ENCODE results near the gene ARHGAP27. TPM values are rescaled to one million over a fixed set of nuclear protein-coding genes. Genes with fewer than 3 reads are reported as not detected.
"Not testable (repeated sequence)": the region's sequence is repeated elsewhere in the genome, so short reads cannot be mapped to it uniquely, and the experiment has no call there.

ARHGAP27 gene
- total RNA-seq, 6 donors from 2014 or later: 46.1 to 243 (median 81.4) TPM

DNA sequence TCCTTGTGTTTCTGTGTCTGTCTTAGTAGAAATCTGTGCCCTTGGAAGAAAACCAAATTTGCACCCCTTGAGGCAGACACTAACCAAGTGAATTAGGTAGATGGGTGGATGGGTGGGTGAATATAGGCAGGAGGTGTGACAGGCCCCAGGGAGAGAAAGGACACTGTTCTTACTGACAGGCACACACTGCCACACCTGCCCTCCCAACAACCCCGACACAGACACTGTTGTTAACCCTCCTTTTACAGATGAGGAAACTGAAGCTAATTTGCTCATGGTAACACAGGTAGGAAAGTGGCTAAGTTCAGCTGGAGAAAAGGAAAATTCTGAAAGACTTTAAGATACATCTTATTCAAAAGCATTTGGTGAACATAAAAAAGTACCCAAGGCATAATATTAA is 15.8 kb upstream of the ARHGAP27 start:
- WGBS, 2 donors: 78% methylated on average over 1 of the region's 1 CpG; no CpG with 5 or more reads in 1 of the 2 donors
- peaks cover 10 to 26% (median 18%) of the 10 kb centered on the region in 4 donors for H3K4me1 ChIP-seq
- H3K4me3 ChIP-seq; DNase-seq; ATAC-seq (ENCODE audit: low FRiP score in 2 of 2); H3K27me3 ChIP-seq; H3K9me3 ChIP-seq: not testable (repeated sequence)
- peaks cover 0 to 37% (median 22%) of the 10 kb centered on the region in 4 donors for H3K36me3 ChIP-seq
- H3K27ac ChIP-seq: peak overlapping the region in 3 of 4 donors; percentile 73 to 87 (median 82)

DNA sequence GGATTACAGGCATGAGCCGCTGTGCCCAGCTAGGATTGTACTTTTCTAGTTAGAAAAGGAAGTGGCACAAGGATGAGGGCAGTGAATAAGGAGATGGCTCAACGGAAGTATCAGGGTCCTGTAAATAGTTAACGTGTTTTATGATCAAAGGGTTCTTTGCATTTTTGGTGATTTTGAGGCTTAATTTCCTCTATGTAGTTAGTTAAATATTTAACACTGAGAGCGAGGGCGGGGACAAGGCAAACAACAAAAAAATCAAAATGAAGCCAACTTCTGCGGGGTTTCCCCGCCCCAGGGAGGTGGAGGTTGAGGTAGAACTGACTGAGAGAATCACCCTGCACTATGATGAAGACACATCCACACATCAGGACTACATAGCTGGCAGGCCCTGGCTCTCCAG is 15.4 kb upstream of the ARHGAP27 start:
- peaks cover 0 to 37% (median 23%) of the 10 kb centered on the region in 4 donors for H3K36me3 ChIP-seq
- WGBS, 2 donors: 66 to 68% methylated on average over 7 of the region's 7 CpGs
- not testable (repeated sequence) for H3K4me3 ChIP-seq; H3K27me3 ChIP-seq; DNase-seq; ATAC-seq (ENCODE audit: low FRiP score in 2 of 2); H3K9me3 ChIP-seq
- H3K4me1 ChIP-seq: peaks cover 10 to 24% (median 18%) of the 10 kb centered on the region in 4 donors
- H3K27ac ChIP-seq: peak overlapping the region; percentile 70 to 87 (median 78)

DNA sequence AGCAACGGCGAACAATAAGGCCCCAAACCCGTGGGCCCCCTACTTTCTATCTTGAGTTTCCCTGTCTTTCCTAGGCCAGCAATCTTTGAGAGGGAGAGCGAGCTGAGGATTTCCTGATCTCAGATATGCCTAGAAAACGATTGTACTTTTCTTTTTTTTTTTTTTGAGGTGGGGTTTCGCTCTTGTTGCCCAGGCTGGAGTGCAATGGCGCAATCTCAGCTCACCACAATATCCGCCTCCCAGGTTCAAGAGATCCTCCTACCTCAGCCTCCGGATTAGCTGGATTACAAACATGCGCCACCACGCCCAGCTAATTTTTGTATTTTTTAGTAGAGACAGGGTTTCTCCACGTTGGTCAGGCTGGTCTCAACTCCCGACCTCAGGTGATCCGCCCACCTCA is 15.0 kb upstream of the ARHGAP27 start:
- ATAC-seq (ENCODE audit: low FRiP score in 2 of 2) (peak in 1 of 2 donors; percentile 5), DNase-seq (peak in 1 of 2 donors; percentile 67)
- not testable (repeated sequence) for H3K4me3 ChIP-seq, H3K27me3 ChIP-seq, H3K9me3 ChIP-seq
- 44 to 64% methylated on average over 14 of the region's 14 CpGs for WGBS, 2 donors
- H3K4me1 ChIP-seq: peaks cover 10 to 20% (median 18%) of the 10 kb centered on the region in 4 donors
- H3K36me3 ChIP-seq: peaks cover 0 to 33% (median 23%) of the 10 kb centered on the region in 4 donors
- peak overlapping the region; percentile 70 to 87 (median 78) for H3K27ac ChIP-seq

DNA sequence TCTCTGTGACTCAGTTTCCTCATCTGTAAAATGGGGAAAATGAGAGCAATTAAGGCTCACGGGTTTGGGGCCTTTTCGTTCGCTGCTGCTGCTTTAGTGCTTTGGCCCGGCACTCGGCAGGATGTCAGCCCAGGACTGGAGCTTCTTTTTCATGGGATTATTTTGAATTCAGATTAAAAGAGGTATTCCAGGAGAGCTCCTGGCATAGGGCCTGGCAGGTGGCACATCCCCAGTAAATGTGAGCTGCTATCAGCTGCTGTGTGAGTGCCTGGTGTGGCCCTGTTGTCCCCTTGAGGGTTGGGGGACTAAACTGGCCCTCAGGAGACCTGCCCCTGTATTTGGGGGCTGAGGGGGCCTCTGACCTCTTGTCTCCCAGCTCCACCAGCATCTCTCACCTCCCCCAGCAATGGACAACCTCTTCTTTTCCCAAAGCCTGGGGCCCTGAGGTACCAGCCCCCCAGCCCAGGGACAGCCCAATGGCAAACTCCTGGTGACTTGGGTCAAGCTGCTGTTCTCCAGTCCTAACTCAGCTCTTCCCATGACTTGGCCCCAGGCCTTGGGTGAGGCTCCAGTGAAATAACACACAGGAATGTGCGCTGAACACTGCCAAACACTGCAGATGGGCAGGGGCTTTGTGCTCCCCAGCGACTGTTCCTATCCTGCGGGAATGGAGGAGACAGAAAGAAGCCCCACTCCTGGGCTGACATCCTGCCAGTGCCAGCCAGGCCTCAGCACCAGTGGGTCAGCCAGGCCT is 14.4 kb upstream of the ARHGAP27 start:
- H3K27me3 ChIP-seq, H3K4me3 ChIP-seq, H3K9me3 ChIP-seq: not testable (repeated sequence)
- WGBS, 2 donors: 75 to 93% methylated on average over 7 to 8 of the region's 8 CpGs
- DNase-seq (peak in 1 of 2 donors; percentile 29), ATAC-seq (ENCODE audit: low FRiP score in 2 of 2) (peak; percentile 72 to 79)
- peak in 1 of 4 donors; percentile 13 for TF ChIP-seq POLR2A (IDR thresholded peaks at IDR 0.05)
- peaks cover 10 to 20% (median 18%) of the 10 kb centered on the region in 4 donors for H3K4me1 ChIP-seq
- peak overlapping the region; percentile 70 to 87 (median 78) for H3K27ac ChIP-seq
- peaks cover 0 to 38% (median 22%) of the 10 kb centered on the region in 4 donors for H3K36me3 ChIP-seq

DNA sequence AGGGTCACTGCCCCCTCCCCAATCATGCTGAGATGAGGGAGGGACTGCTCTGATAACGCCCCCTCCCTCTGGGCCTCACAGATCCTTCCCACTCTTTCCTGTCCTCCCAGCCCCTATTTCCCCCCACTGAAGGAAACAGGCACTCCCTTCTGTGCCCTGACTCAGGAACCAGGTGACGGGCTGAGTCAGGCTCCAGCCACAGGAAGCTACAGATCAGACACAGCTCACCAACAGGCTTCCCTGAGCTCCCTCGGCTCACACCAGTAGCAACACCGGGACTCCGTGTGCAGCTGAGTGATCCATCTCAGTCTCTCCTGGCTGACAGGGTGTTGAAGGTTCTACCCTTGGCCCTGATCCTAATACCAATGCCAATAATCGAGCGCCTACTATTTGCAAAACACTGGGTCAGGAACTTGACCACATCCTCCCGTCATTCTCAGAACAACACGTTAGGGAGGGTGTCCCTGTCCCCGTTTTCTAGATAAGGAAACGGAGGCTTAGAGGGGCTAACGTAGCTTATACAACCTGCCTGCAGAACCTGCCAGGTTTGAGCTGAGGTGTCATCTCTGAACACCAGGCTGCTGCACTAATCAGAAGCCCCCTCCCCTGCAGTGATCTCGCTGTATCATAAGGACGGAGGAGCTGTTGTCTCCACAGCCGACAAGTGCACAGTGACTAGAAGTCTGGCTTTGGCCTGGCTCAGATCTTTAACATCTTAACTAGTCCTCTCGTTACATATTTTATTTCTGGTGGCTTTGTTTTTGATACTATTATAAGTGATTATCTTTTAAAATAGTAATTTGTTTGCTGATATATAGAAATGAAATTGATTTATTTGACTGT is 13.5 kb upstream of the ARHGAP27 start:
- Histone ChIP-seq H3K36me3 (peaks cover 0 to 33% (median 20%) of the 10 kb centered on the region in 4 donors), H3K4me1 (peaks cover 10 to 20% (median 18%) of the 10 kb centered on the region in 4 donors), H3K27ac (peak overlapping the region; percentile 54 to 82 (median 72))
- H3K4me3 ChIP-seq, H3K9me3 ChIP-seq, H3K27me3 ChIP-seq: not testable (repeated sequence)
- TF ChIP-seq POLR2AphosphoS5 (IDR thresholded peaks at IDR 0.05): peak in 1 of 2 donors; percentile 55
- 28 to 36% methylated on average over 15 to 16 of the region's 16 CpGs for WGBS, 2 donors
- peak; percentile 29 to 65 for ATAC-seq (ENCODE audit: low FRiP score in 2 of 2)
- DNase-seq: peak in 1 of 2 donors; percentile 67

DNA sequence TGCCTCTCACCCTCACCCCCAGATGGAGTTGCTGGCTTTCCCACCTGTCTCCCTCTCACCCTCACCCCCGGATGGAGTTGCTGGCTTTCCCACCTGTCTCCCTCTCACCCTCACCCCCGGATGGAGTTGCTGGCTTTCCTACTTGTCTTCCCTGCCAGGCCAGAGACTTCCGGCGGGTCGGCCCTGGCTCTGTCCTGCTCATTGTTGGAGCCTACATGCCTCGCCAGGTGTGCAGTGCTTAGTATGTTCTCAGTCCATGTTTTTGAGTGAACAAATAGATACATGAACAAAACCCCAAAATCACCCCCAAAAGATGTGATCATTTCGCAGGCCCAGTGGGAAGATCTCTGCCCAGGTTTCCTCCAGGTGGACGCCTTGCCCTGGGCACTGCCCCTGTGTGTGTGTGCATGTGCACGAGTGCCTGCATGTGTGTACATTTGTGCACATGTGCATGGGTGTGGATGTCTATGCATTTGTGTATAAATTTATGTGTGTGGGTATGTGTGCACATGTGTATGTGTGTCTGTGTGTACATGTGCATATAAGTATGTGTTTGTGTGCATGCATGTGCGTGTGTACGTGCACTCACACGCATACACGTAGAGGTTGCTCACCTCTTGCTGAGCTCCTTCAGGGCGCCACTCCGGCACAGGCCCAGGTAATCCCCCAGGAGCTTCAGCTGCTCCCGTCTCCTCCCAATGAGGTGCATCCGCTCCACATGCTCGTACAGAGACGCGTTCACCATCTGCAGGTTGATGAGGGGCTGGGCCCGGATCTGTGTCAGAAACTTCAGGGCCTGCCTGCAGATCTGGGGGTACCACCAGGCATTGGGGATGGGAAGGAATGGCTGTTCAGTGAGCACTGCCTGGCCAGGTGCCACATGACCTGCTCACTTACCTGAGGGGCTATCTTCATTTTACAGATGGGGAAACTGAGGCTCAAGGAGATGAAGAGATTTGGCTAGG is 12.5 kb upstream of the ARHGAP27 start:
- Histone ChIP-seq H3K27ac (peak overlapping the region in 3 of 4 donors; percentile 54 to 70 (median 66)), H3K4me1 (peaks cover 16 to 26% (median 23%) of the 10 kb centered on the region in 4 donors), H3K36me3 (peaks cover 0 to 31% (median 16%) of the 10 kb centered on the region in 4 donors)
- not testable (repeated sequence) for H3K9me3 ChIP-seq; ATAC-seq (ENCODE audit: low FRiP score in 2 of 2); H3K4me3 ChIP-seq; H3K27me3 ChIP-seq
- DNase-seq: peak in 1 of 2 donors; percentile 38
- 92% methylated on average over 11 to 21 of the region's 21 CpGs for WGBS, 2 donors

DNA sequence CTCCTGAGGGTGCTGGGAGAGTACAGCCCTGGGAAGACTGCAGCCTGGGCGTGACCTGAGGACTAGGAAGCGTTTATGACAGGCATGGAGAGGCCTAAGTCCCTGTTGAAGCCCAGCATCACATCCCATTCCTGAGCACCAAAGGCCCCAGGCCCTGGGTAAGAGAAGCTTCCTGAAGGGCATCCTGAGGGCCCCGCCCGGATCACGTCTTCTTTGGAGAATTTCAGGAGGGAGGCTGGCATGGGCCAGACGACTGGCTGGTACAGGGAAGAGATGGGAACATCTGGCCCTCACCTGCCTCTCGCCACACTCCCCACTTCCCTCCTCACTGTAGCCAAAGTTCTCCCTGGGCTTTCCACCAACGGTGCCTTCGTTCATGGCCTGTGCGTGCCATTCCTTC is 11.6 kb upstream of the ARHGAP27 start:
- H3K27ac ChIP-seq; H3K9me3 ChIP-seq; DNase-seq; ATAC-seq (ENCODE audit: low FRiP score in 2 of 2); H3K27me3 ChIP-seq; H3K4me3 ChIP-seq: not testable (repeated sequence)
- Histone ChIP-seq H3K36me3 (peaks cover 0 to 31% (median 17%) of the 10 kb centered on the region in 4 donors), H3K4me1 (peaks cover 19 to 33% (median 28%) of the 10 kb centered on the region in 4 donors)
- 85 to 95% methylated on average over 4 to 5 of the region's 10 CpGs for WGBS, 2 donors

DNA sequence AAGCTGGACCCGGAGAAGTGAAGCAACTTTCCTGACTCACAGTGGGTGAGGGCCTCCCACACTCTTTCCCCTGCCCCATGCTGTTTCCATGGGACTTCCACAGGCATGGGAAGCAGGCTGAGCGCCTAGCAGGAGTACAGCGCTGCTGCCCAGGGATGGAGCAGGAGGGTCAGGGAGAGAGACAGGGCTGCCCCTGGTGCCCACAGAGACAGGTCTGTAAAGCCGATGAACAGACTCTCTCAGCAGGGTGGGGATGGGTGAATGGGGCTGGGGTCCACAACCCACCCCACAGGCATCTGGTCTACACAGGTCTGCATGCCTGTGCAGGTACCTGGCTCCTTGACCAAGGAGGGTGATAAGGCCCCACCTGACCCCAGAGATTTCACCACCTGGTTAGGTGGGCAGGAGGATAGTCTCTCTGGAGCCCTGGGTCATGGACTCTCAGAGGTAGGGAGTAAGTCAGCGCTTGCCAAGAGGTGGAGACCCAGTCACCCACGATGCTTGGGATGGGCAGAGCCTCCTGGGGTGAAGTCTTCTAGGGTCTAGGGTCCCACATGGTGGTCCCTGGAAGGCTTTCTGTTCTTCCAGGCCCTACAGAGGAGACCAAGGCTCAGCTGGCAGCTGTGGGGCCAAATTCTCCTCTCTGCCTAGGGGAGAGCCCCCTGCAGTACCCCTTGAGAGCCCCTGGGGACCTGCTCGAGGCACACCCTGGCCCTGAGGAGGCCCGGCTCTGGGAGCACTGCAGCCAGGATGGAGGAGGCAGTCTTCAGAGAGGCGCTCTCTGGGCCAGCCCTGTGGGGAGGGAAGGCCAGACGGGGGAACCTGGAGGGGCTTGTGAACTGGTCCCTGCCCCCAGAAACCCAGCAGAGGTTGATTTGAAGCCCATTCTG is 10.9 kb upstream of the ARHGAP27 start:
- WGBS, 2 donors: 88% methylated on average over 10 of the region's 10 CpGs; no CpG with 5 or more reads in 1 of the 2 donors
- not testable (repeated sequence) for H3K9me3 ChIP-seq; H3K4me3 ChIP-seq; H3K27me3 ChIP-seq; H3K27ac ChIP-seq; ATAC-seq (ENCODE audit: low FRiP score in 2 of 2)
- H3K4me1 ChIP-seq: peaks cover 19 to 33% (median 28%) of the 10 kb centered on the region in 4 donors
- DNase-seq: peak in 1 of 2 donors; percentile 33
- H3K36me3 ChIP-seq: peaks cover 0 to 38% (median 23%) of the 10 kb centered on the region in 4 donors

All from upper lobe of left lung (tissue), 6 donors.